Lower leg skin (tissue), 3 donors: Measurements from ENCODE around the gene SRD5A1.

Experiments
- CTCF ChIP-seq, 3 donors: fragments of 450-650 bp; IDR thresholded peaks; one replicate each; pipeline ENCODE4 v1.5.1; 2016; ENCODE audit warnings: antibody characterized with exemption in 3 of 3, mild to moderate bottlenecking in 3 of 3, moderate library complexity in 2 of 3
- POLR2A ChIP-seq, 2 donors: fragments of 450-650 bp; IDR thresholded peaks; one replicate each; pipeline ENCODE4 v1.6.1; 2016 to 2017; ENCODE audit warnings: antibody characterized with exemption in 2 of 2, mild to moderate bottlenecking in 1 of 2, moderate library complexity in 1 of 2

GRCh38 chr5:6715271-6715670 is 82.0 kb downstream of the SRD5A1 start:
- TF ChIP-seq CTCF (IDR thresholded peaks at IDR 0.05) (no peak), POLR2A (IDR thresholded peaks at IDR 0.05) (no peak)
